GM19043 (cell line): ENCODE results near the gene CDKAL1.
"Not testable (repeated sequence)": the region's sequence is repeated elsewhere in the genome, so short reads cannot be mapped to it uniquely, and the experiment has no call there.

Experiments used
- ATAC-seq: cut with Tn5 transposase; IDR thresholded peaks from one replicate; pipeline ENCODE4 v1.9.1; 2021; ENCODE audit warnings: low read depth; ENCODE audit not compliant: unreplicated experiment

CDKAL1 gene

GRCh38 chr6:21214738-21215448, 680.6 kb downstream of the CDKAL1 start:
- no peak for ATAC-seq

GRCh38 chr6:21219241-21219640, 685.0 kb downstream of the CDKAL1 start:
- ATAC-seq, result no peak

GRCh38 chr6:21219856-21220255, 685.6 kb downstream of the CDKAL1 start:
- no peak for ATAC-seq

GRCh38 chr6:21220271-21220987, 686.2 kb downstream of the CDKAL1 start:
- ATAC-seq, result no peak

- ATAC-seq, result no peak
These were observed 688.4 kb downstream of the CDKAL1 start for GRCh38 chr6:21222656-21223055.

GRCh38 chr6:21225912-21226311, 691.7 kb downstream of the CDKAL1 start:
- no peak for ATAC-seq

- ATAC-seq, result no peak
These were observed 693.2 kb downstream of the CDKAL1 start for GRCh38 chr6:21227486-21227885.

GRCh38 chr6:21228411-21228810, 694.2 kb downstream of the CDKAL1 start:
- no peak for ATAC-seq

- no peak for ATAC-seq
These were observed 694.7 kb downstream of the CDKAL1 start for GRCh38 chr6:21228876-21229460.

GRCh38 chr6:21230536-21230935, 696.3 kb downstream of the CDKAL1 start:
- no peak for ATAC-seq

GRCh38 chr6:21235162-21235561, 700.9 kb downstream of the CDKAL1 start:
- no peak for ATAC-seq

- ATAC-seq, result no peak
These were observed 704.0 kb downstream of the CDKAL1 start for GRCh38 chr6:21238208-21238607.

- ATAC-seq, result no peak
These were observed 706.5 kb downstream of the CDKAL1 start for GRCh38 chr6:21240709-21241108.

- ATAC-seq, result no peak
These were observed 707.2 kb downstream of the CDKAL1 start for GRCh38 chr6:21241231-21242130.

- ATAC-seq, result no peak
These were observed 710.7 kb downstream of the CDKAL1 start for GRCh38 chr6:21244897-21245470.

- ATAC-seq, result no peak
These were observed 711.2 kb downstream of the CDKAL1 start for GRCh38 chr6:21245488-21245887.

GRCh38 chr6:21246075-21246474, 711.8 kb downstream of the CDKAL1 start:
- ATAC-seq, result no peak

- ATAC-seq, result not testable (repeated sequence)
These were observed 720.2 kb downstream of the CDKAL1 start for GRCh38 chr6:21254460-21254859.

- no peak for ATAC-seq
These were observed 721.9 kb downstream of the CDKAL1 start for GRCh38 chr6:21256197-21256596.

GRCh38 chr6:21257125-21257524, 722.9 kb downstream of the CDKAL1 start:
- no peak for ATAC-seq
